ENCODE results near the gene ADGRG3. TPM values are rescaled to one million over a fixed set of nuclear protein-coding genes. Genes with fewer than 3 reads are reported as not detected.

Gene ADGRG3
- total and polyA plus RNA-seq, 2 of the 13 experiments (the other 11 are each of a cell fraction or from before 2014, with no cell fraction given): 2.7 to 11.8 TPM

DNA sequence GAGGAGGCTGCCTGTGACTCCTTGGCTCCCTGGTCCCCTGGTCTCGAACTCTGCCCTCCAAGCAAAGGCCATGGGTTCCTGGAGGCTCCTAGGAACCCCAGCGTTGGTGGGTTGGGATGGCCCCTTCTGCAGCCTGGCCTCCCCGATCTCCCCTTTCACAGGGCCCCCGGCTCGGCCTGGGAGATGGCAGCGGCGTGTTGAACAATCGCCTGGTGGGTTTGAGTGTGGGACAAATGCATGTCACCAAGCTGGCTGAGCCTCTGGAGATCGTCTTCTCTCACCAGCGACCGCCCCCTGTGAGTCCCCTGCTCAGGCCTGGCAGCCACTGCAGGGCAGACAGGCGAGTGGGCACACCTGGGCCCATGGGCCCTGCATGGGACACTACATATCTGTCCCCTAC, 10.9 kb downstream of the ADGRG3 start:
- intact Hi-C loops (cut with micrococcal nuclease; ENCODE audit: unreplicated experiment): no loop called here
- Histone ChIP-seq H3K36me3 (replicated peaks in 1 of 2; ENCODE audit: control insufficient read depth in 1 of 2, insufficient read depth in 2 of 2, low read length in 2 of 2) (no peaks in the 10 kb centered on the region), H3K9ac (ENCODE audit: insufficient read depth, low read depth, low read length) (no peak overlapping the region), H3K4me3 (replicated peaks in 1 of 3; ENCODE audit: insufficient read depth in 1 of 3, low read depth in 2 of 3, low read length in 3 of 3) (no peak overlapping the region), H3K9me3 (ENCODE audit: low read length) (no peaks in the 10 kb centered on the region), H3K4me1 (ENCODE audit: insufficient read depth, low read length) (peaks cover 51% of the 10 kb centered on the region), H2AFZ (ENCODE audit: low read length) (no peak overlapping the region), H3K4me2 (ENCODE audit: low read depth, low read length) (no peak overlapping the region), H4K20me1 (ENCODE audit: insufficient read depth, low read length) (no peaks in the 10 kb centered on the region), H3K79me2 (ENCODE audit: insufficient read depth, low read length) (no peaks in the 10 kb centered on the region), H3K27me3 (ENCODE audit: control insufficient read depth in 1 of 2, insufficient read depth in 2 of 2, low read length in 2 of 2) (no peaks in the 10 kb centered on the region), H3K27ac (ENCODE audit: extremely low read length, insufficient read depth, low read length) (no peak overlapping the region)
- DNase-seq (ENCODE audit: low spot score) (no peak), FAIRE-seq (no peak), ATAC-seq (no peak)
- TF ChIP-seq, protein P1, sequence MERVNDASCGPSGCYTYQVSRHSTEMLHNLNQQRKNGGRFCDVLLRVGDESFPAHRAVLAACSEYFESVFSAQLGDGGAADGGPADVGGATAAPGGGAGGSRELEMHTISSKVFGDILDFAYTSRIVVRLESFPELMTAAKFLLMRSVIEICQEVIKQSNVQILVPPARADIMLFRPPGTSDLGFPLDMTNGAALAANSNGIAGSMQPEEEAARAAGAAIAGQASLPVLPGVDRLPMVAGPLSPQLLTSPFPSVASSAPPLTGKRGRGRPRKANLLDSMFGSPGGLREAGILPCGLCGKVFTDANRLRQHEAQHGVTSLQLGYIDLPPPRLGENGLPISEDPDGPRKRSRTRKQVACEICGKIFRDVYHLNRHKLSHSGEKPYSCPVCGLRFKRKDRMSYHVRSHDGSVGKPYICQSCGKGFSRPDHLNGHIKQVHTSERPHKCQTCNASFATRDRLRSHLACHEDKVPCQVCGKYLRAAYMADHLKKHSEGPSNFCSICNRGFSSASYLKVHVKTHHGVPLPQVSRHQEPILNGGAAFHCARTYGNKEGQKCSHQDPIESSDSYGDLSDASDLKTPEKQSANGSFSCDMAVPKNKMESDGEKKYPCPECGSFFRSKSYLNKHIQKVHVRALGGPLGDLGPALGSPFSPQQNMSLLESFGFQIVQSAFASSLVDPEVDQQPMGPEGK (CRISPR knock-in tag; IDR thresholded peaks at IDR 0.05): no peak
- TF ChIP-seq EED (CRISPR knock-in tag; IDR thresholded peaks at IDR 0.05) (no peak), KDM1A (CRISPR knock-in tag; IDR thresholded peaks at IDR 0.05) (no peak), PCBP1 (IDR thresholded peaks at IDR 0.05; ENCODE audit: borderline replicate concordance, low read depth, low read length) (no peak), ZFP62 (CRISPR knock-in tag; IDR thresholded peaks at IDR 0.05) (no peak), ZMAT3 (CRISPR knock-in tag; conservative IDR thresholded peaks at IDR 0.05) (no peak)
- TF ChIP-seq, protein P2, sequence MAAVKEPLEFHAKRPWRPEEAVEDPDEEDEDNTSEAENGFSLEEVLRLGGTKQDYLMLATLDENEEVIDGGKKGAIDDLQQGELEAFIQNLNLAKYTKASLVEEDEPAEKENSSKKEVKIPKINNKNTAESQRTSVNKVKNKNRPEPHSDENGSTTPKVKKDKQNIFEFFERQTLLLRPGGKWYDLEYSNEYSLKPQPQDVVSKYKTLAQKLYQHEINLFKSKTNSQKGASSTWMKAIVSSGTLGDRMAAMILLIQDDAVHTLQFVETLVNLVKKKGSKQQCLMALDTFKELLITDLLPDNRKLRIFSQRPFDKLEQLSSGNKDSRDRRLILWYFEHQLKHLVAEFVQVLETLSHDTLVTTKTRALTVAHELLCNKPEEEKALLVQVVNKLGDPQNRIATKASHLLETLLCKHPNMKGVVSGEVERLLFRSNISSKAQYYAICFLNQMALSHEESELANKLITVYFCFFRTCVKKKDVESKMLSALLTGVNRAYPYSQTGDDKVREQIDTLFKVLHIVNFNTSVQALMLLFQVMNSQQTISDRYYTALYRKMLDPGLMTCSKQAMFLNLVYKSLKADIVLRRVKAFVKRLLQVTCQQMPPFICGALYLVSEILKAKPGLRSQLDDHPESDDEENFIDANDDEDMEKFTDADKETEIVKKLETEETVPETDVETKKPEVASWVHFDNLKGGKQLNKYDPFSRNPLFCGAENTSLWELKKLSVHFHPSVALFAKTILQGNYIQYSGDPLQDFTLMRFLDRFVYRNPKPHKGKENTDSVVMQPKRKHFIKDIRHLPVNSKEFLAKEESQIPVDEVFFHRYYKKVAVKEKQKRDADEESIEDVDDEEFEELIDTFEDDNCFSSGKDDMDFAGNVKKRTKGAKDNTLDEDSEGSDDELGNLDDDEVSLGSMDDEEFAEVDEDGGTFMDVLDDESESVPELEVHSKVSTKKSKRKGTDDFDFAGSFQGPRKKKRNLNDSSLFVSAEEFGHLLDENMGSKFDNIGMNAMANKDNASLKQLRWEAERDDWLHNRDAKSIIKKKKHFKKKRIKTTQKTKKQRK (IDR thresholded peaks at IDR 0.05; ENCODE audit: low read length): no peak
- TF ChIP-seq, protein P3, sequence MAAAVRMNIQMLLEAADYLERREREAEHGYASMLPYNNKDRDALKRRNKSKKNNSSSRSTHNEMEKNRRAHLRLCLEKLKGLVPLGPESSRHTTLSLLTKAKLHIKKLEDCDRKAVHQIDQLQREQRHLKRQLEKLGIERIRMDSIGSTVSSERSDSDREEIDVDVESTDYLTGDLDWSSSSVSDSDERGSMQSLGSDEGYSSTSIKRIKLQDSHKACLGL (CRISPR knock-in tag; IDR thresholded peaks at IDR 0.05): no peak
- TF ChIP-seq, protein P4, sequence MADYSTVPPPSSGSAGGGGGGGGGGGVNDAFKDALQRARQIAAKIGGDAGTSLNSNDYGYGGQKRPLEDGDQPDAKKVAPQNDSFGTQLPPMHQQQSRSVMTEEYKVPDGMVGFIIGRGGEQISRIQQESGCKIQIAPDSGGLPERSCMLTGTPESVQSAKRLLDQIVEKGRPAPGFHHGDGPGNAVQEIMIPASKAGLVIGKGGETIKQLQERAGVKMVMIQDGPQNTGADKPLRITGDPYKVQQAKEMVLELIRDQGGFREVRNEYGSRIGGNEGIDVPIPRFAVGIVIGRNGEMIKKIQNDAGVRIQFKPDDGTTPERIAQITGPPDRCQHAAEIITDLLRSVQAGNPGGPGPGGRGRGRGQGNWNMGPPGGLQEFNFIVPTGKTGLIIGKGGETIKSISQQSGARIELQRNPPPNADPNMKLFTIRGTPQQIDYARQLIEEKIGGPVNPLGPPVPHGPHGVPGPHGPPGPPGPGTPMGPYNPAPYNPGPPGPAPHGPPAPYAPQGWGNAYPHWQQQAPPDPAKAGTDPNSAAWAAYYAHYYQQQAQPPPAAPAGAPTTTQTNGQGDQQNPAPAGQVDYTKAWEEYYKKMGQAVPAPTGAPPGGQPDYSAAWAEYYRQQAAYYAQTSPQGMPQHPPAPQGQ (CRISPR knock-in tag; IDR thresholded peaks at IDR 0.05; ENCODE audit: borderline replicate concordance): no peak
- in situ Hi-C loops (cut with HindIII; ENCODE audit: extremely low pct_ligation_motif_present, low pct_unique_long_range_greater_than_20kb): no loop called here
- 80% methylated on average over 12 of the region's 12 CpGs for WGBS (ENCODE audit: low lambda C conversion rate)
- BruUV-seq (replicated peaks): no TSS peak
- ChIA-PET CTCF (ENCODE audit: low intra/inter-chr PET ratio, low total read pairs) (no interaction called here), POLR2A (no interaction called here)

Data from HepG2 (cell line).